CD4-positive, alpha-beta T cell (primary cell): ENCODE data around the gene LTB. TPM values are rescaled to one million over a fixed set of nuclear protein-coding genes. Genes with fewer than 3 reads are reported as not detected.

ENCODE experiments used
- ATAC-seq: fragments of 200-7000 bp; cut with Tn5 transposase; one replicate; pipeline ENCODE4 v1.10.0; 2022; ENCODE audit warnings: mild to moderate bottlenecking; ENCODE audit not compliant: poor library complexity
- CTCF ChIA-PET: fragments of 350-600 bp; sonication (Branson Sonifier 250); formaldehyde crosslinking; loops from one replicate; lab custom pipeline; 2021; ENCODE audit warnings: antibody characterized with exemption, inconsistent platforms; lab: Charles Lee
- POLR2A ChIA-PET: fragments of 350-600 bp; sonication (Branson Sonifier 250); formaldehyde crosslinking; loops from one replicate; lab custom pipeline; 2021; ENCODE audit warnings: antibody characterized with exemption, inconsistent platforms; lab: Charles Lee
- DNase-seq, 14 experiments: peaks; one replicate each; pipeline ENCODE4 v3.0.0-alpha.2; 2013 to 2020; ENCODE audit warnings: mixed read lengths in 2 of 14
- H3K27ac ChIP-seq, 2 donors: one replicate each; pipeline versions ENCODE4 v1.5.1 to v1.7.0; 2013; ENCODE audit warnings: low read length in 2 of 2, low read depth in 1 of 2, mild to moderate bottlenecking in 1 of 2
- H3K27me3 ChIP-seq, 2 experiments: 1 replicate in 1 of 2; 2 replicates in 1 of 2; pipeline versions ENCODE4 v1.6.1 to v1.7.0; 2013; ENCODE audit warnings: low read length in 2 of 2, control low read depth in 1 of 2, mild to moderate bottlenecking in 1 of 2, moderate library complexity in 1 of 2; ENCODE audit not compliant: insufficient read depth in 2 of 2, control insufficient read depth in 1 of 2
- H3K36me3 ChIP-seq: one replicate; pipeline ENCODE4 v1.6.1; 2013; ENCODE audit warnings: low read length, control low read depth; ENCODE audit not compliant: insufficient read depth
- H3K4me1 ChIP-seq: one replicate; pipeline ENCODE4 v1.6.1; 2013; ENCODE audit warnings: low read length, control low read depth; ENCODE audit not compliant: insufficient read depth
- H3K4me3 ChIP-seq: one replicate; pipeline ENCODE4 v1.5.1; 2013; ENCODE audit warnings: mild to moderate bottlenecking, low read length, moderate library complexity
- H3K9me3 ChIP-seq, 2 experiments: 1 replicate in 1 of 2; 2 replicates in 1 of 2; pipeline versions ENCODE4 v1.6.1 to v1.7.0; 2013; ENCODE audit warnings: low read length in 2 of 2, mild to moderate bottlenecking in 2 of 2, control low read depth in 1 of 2, moderate library complexity in 1 of 2; ENCODE audit not compliant: control insufficient read depth in 1 of 2, insufficient read depth in 1 of 2
- H3K27ac Mint-ChIP-seq: one replicate; pipeline ENCODE4 v1.8.0; 2020; ENCODE audit warnings: mixed read lengths
- H3K27me3 Mint-ChIP-seq: one replicate; pipeline ENCODE4 v1.8.0; 2021; ENCODE audit warnings: mixed read lengths
- H3K36me3 Mint-ChIP-seq: one replicate; pipeline ENCODE4 v1.8.0; 2021; ENCODE audit warnings: low read depth, mixed read lengths
- H3K4me1 Mint-ChIP-seq: one replicate; pipeline ENCODE4 v1.8.0; 2021; ENCODE audit warnings: low read depth, mixed read lengths
- H3K4me3 Mint-ChIP-seq: one replicate; pipeline ENCODE4 v1.8.0; 2020; ENCODE audit warnings: mild to moderate bottlenecking, mixed read lengths
- H3K9me3 Mint-ChIP-seq: one replicate; pipeline ENCODE4 v1.8.0; 2020; ENCODE audit warnings: mixed read lengths
- CTCF ChIP-seq: fragments of 200-600 bp; IDR thresholded peaks from one replicate; pipeline ENCODE4 v1.8.0; 2022; ENCODE audit warnings: antibody characterized with exemption, mild to moderate bottlenecking
- intact Hi-C, 2 experiments: fragments of 100-400 bp; cut with DNase I in 1 of 2; cut with micrococcal nuclease in 1 of 2; formaldehyde crosslinking; loops; one replicate each; pipeline versions ENCODE4 v1.15.1 to v1.9.0; 2023 to 2025; cut with DNase I, micrococcal nuclease
- total RNA-seq, 174 experiments: library from RNA in 2 of 174; stranded (reverse) in 2 of 174; gene quantifications; one replicate each; pipeline ENCODE4 v1.2.3 and lab custom pipeline; 2021 to 2026

Gene LTB
- total RNA-seq, 2 experiments from 2014 or later, result 239 to 244 TPM

- Histone ChIP-seq H3K27ac (peak within 1 kb of the TSS; percentile 84 to 87), H3K36me3 (peaks cover 6% of the 10 kb centered on the region), H3K27me3 (no peaks in the 10 kb centered on the region), H3K9me3 (no peaks in the 10 kb centered on the region), H3K4me3 (peak within 1 kb of the TSS; percentile 67), H3K4me1 (peaks cover 96% of the 10 kb centered on the region)
- CTCF ChIA-PET, result interaction anchor here (0.6 to 12.5 kb wide), 5 partner anchors 8 to 26 kb away, joined by 3 to 169 read pairs (median 4); partner anchors contain the start of genes ATP6V1G2 and NFKBIL1
- ATAC-seq, result peak; percentile 65
- H3K27me3 Mint-ChIP-seq, result no peaks in the 10 kb centered on the region
- no peaks in the 10 kb centered on the region for H3K9me3 Mint-ChIP-seq
- peak; percentile 52 to 89 (median 70) for DNase-seq
- intact Hi-C loops, result loop anchor here in 1 of 2 experiments (1.0 to 2.0 kb wide), 2 partner anchors 9 to 13 kb away; no protein-coding TSS in a partner anchor
- peak within 1 kb of the TSS; percentile 95 for H3K27ac Mint-ChIP-seq
- peaks cover 39% of the 10 kb centered on the region for H3K36me3 Mint-ChIP-seq
- POLR2A ChIA-PET, result interaction anchor here (1.0 to 34.9 kb wide), 4 partner anchors 1 to 31 kb away, joined by 5 to 1160 read pairs (median 601); partner anchors contain the start of genes DDX39B, LST1, LTA and LTB
- peaks cover 99% of the 10 kb centered on the region for H3K4me1 Mint-ChIP-seq
- peak within 1 kb of the TSS; percentile 95 for H3K4me3 Mint-ChIP-seq
- no peak for TF ChIP-seq CTCF
Measured at GRCh38 chr6:31572041-31572911, 9.9 kb downstream of the LTB start, which contains the start of gene LTA. Gene LTA (plus strand): TSS chr6:31572289. CDS start chr6:31572743, 454 bp downstream.

- Histone ChIP-seq H3K36me3 (peaks cover 1% of the 10 kb centered on the region), H3K27me3 (no peaks in the 10 kb centered on the region), H3K4me1 (peaks cover 96% of the 10 kb centered on the region), H3K27ac (peak overlapping the region; percentile 78 to 88), H3K4me3 (no peak overlapping the region), H3K9me3 (no peaks in the 10 kb centered on the region)
- H3K27me3 Mint-ChIP-seq, result no peaks in the 10 kb centered on the region
- peaks cover 27% of the 10 kb centered on the region for H3K36me3 Mint-ChIP-seq
- ATAC-seq (no peak), DNase-seq (no peak)
- intact Hi-C loops, result no loop called here
- H3K9me3 Mint-ChIP-seq, result no peaks in the 10 kb centered on the region
- ChIA-PET CTCF (interaction anchor here (1.1 to 4.3 kb wide), 5 partner anchors 10 to 28 kb away, joined by 4 to 38 read pairs (median 9); partner anchors contain the start of genes LST1 and NCR3), POLR2A (interaction anchor here (0.7 to 34.9 kb wide), 6 partner anchors 12 to 35 kb away, joined by 3 to 1160 read pairs (median 4); partner anchors contain the start of genes DDX39B, LST1, LTA and LTB)
- no peak for TF ChIP-seq CTCF
- peaks cover 87% of the 10 kb centered on the region for H3K4me1 Mint-ChIP-seq
- H3K27ac Mint-ChIP-seq, result peak overlapping the region; percentile 95
- H3K4me3 Mint-ChIP-seq, result peak overlapping the region; percentile 11
Measured at GRCh38 chr6:31569861-31570536, 12.2 kb downstream of the LTB start.

GRCh38 chr6:31568537-31568961 lies 13.7 kb downstream of the LTB start:
- no peaks in the 10 kb centered on the region for H3K27me3 ChIP-seq
- H3K4me1 Mint-ChIP-seq, result peaks cover 81% of the 10 kb centered on the region
- DNase-seq (peak in 9 of 14 experiments; percentile 31 to 95 (median 61)), ATAC-seq (peak; percentile 60)
- H3K27me3 Mint-ChIP-seq, result no peaks in the 10 kb centered on the region
- peaks cover 83% of the 10 kb centered on the region for H3K4me1 ChIP-seq
- H3K4me3 Mint-ChIP-seq, result peak overlapping the region; percentile 65
- H3K36me3 Mint-ChIP-seq, result peaks cover 36% of the 10 kb centered on the region
- no peaks in the 10 kb centered on the region for H3K9me3 ChIP-seq
- POLR2A ChIA-PET, result interaction anchor here (1.0 to 34.9 kb wide), 4 partner anchors 11 to 27 kb away, joined by 3 to 1160 read pairs (median 26); partner anchors contain the start of genes DDX39B, LST1, LTA and LTB
- peak overlapping the region; percentile 78 to 88 for H3K27ac ChIP-seq
- H3K4me3 ChIP-seq, result no peak overlapping the region
- TF ChIP-seq CTCF, result no peak
- intact Hi-C loops, result loop anchor here in 1 of 2 experiments (1.0 kb wide), 1 partner anchor 8 kb away; no protein-coding TSS in a partner anchor
- H3K27ac Mint-ChIP-seq, result peak overlapping the region; percentile 95
- H3K9me3 Mint-ChIP-seq, result no peaks in the 10 kb centered on the region
- CTCF ChIA-PET, result interaction anchor here (0.9 to 4.3 kb wide), 7 partner anchors 9 to 30 kb away, joined by 3 to 38 read pairs (median 9); partner anchors contain the start of genes DDX39B and LST1
- H3K36me3 ChIP-seq, result peaks cover 10% of the 10 kb centered on the region
